ENCODE results near the gene AWAT2.

AWAT2 gene, protein sequence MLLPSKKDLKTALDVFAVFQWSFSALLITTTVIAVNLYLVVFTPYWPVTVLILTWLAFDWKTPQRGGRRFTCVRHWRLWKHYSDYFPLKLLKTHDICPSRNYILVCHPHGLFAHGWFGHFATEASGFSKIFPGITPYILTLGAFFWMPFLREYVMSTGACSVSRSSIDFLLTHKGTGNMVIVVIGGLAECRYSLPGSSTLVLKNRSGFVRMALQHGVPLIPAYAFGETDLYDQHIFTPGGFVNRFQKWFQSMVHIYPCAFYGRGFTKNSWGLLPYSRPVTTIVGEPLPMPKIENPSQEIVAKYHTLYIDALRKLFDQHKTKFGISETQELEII

DNA sequence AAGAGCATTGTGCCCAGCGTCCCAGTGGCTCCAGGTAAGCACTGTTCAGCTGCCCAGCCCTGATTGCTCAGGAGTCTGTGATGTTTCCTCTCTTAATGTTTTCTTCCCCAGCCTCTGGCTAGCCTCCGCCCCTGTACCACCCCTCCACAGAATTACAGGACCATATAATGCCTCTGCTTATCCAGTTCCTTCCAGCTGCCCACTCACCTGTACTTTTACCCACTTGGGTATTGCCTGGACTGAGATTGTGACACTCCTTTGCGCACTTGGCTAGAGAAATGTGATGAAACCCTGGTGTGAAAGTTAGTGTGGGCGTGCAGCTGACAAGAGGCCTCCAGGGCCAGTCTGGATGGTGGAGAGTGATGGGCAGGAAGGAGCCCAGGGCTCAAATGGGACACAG, at the start of gene AWAT2:
Gene AWAT2 (minus strand): TSS at position 14 of the 400 bp plus-strand sequence. CDS start 6 bp downstream, at position 8.
- no peak for DNase-seq

DNA sequence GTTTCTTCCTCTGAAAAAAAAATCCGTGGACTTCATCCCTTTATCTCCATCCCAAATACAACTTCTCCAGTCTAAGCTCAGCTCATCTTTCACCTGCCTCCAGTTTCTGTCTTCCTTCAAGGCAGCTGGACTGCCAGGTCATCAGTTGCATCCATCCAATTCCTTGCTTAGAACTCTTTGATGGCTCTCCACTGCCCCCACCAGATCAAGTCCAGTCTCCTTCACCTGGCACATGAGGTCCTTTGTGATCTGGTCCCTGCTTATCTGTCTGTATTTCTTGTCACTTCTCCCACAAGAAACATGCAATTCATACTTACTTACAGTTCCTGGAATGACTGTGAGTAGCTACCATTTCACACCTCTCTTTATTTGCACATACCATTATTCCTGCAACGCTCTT, 46.3 kb upstream of the AWAT2 start:
- peak; percentile 20 for DNase-seq

DNA sequence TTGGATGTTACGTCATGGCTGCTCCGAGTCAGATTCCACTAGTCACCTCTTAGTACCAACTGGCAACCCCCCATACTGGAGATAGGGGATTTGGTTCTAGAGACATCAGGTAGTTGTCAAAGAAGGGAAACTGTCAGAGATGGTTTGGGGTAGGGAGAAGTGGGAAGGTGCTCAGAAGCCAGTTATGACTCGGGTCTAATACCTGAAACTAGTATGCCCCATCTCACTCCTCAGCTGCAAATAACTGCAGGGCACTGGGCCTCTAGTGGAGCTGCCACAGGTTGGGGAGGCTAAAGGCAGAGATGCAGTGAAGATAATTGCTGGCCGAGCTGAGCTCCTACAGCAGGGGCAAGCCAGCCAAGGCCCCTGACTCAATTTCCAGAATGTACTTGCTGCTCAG, 42.5 kb upstream of the AWAT2 start:
- no peak for DNase-seq

- DNase-seq = no peak
These were observed 40.0 kb upstream of the AWAT2 start for GRCh38 chrX:70089604-70090297.

DNA sequence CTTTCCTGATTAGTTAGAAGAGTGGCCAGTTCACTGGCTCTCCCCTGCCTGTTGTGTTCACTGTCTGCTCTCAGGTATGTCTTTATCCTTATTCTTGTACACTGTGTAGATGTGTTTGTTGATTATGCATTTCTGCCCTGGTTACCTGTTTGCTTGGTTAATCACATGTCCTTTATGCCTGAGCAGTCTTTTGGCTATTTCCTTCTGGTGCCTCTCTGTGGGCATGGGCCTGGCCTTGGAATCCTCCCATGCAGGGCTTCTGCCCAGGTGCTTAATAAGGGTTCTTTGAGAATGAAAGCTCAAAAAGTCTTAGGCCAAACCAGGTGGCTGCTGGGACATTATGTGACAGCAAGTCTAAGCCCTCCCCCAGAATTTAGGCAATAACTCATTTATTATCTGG, 39.0 kb upstream of the AWAT2 start:
- no peak for DNase-seq

- peak; percentile 79 for DNase-seq
These were observed 38.3 kb upstream of the AWAT2 start for GRCh38 chrX:70087857-70088630.

DNA sequence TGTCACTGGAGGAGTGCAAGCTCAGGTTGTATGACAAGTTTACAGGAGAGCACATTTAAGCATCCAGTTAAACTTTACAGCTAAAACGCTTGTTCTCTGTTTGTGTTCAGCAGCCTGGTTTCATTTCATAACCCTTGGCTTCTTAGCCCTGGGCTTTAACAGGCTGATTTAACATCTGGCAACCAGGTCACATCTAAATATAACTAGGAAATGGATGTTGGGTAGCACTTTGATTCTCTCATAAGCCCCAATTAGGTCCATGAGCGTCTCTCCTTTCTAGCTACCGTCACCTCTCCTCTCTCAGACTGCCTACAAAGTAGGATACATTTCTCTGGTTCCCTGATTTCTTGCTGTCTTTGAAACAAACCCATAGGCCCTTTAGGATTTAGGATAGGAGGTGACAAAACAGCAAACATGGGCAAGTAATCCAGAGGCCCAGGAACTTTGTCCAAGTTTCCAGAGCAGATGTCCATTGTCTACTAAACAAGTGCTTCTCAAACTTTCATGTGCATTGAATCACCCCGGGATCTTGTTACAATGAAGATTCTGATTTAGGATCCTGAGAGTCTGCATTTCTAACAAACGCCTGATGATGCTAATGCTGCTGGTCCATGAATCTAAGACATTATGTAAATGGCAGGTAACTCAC, 35.0 kb upstream of the AWAT2 start:
- no peak for DNase-seq

DNA sequence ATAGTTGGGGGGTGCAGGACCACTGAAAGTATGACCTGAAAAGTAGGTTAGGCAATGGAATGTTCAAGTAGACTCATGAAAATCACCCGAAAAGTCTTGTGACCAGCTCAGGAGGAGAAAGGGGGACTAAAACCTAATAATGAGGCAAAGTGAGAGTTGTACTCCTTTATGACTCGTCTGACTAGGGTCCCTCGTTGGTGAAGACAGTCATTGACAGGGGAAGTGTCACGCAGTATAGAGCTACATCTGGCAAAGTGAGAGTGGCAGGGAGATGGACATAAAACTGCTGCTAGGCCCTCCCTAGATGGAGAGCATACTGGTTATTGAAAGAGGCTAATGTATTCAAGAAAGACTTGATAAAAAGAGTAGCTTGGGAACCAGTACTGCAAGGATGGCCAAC, 33.0 kb upstream of the AWAT2 start:
- no peak for DNase-seq

DNA sequence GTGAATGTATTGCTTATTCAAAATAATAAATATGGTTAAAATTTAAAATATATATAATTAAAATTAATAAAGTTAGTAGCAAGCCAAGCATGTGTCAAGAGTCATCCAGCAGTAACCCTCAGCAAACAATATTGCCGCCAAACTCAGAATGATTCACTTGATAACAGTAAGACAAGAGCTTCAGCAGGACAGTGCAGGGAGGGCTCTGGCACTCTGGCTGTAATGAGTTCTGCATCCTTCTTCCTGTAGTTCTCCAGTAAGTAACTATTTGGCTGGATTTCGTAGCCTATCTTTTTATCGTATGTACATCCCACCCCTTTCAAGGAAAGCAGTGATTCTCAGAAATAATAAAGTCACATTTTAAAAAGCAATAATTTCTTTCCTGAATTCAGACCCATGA, 30.1 kb upstream of the AWAT2 start:
- DNase-seq = no peak

GRCh38 chrX:70079297-70079696, 29.6 kb upstream of the AWAT2 start:
- DNase-seq = no peak

DNA sequence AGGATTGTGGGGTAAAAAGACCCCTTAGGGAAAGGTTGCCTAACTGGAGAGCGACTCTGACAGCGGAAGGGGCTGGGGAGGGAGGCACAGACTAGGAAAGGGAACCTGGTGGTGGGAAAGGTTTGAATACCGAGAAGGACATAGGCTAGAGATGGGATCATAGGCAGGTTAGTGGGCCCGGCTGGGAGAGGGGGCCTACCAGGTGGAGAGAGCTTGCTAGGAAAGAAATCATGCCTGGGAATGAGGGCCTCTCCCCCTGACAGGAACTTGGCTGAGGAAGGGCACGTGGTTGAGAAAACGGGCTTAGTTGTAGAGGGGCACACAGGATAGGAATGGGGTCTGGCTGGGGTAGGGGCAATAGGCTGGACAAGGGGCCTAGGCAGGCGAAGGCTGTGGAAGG, 16.9 kb upstream of the AWAT2 start:
- DNase-seq = no peak

GRCh38 chrX:70062961-70063550, 13.3 kb upstream of the AWAT2 start:
- no peak for DNase-seq

- no peak for DNase-seq
These were observed 12.3 kb upstream of the AWAT2 start, which contains the start of gene OTUD6A for GRCh38 chrX:70062076-70062475. Gene OTUD6A, plus strand, starts transcription at chrX:70062457. Its CDS starts 68 bp downstream, at chrX:70062525.

- no peak for DNase-seq
These were observed 4.7 kb upstream of the AWAT2 start for GRCh38 chrX:70054391-70054790.

- no peak for DNase-seq
These were observed 3.3 kb upstream of the AWAT2 start for GRCh38 chrX:70052895-70053615.

DNA sequence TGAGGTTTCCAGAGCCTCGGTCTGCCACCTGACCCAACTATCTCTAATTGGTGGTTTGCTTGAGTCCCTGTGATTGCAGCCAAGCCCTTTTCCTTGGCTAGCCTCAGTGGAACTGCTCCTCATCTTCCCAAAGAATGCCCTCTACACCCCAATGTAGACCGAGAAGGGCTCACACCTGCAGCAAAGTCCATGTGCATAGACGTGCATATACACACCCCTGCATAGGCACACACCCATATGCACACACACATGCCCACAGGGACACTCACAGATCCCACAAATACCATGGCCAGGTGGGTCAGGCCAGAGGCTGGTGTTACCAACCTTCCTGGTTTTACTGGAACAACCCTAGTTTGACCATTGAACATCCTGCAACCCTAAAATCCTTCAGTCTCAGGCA, 332 bp downstream of the AWAT2 start:
- no peak for DNase-seq

DNA sequence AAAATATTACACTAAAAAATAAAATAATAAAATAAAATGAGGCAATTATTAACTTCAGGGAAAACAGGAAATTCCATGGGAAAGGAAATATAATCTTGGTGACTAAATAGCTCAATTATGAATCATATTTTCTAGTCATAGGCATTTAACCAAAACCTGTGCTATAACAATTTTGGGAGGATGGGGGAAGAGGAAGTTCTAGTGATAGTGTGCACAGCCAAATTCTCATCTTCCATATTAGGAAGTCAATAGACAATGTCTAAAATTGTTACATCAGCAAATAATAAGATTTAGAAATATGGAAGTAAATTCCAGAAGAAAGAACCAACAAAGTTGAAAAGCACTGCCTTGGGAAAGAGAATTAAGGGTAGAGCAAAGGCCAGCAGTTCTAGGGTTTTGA, 2.8 kb downstream of the AWAT2 start:
- DNase-seq = no peak

- no peak for DNase-seq
These were observed 5.0 kb downstream of the AWAT2 start for GRCh38 chrX:70044541-70045245.

GRCh38 chrX:70043685-70044084, 6.1 kb downstream of the AWAT2 start:
- DNase-seq = no peak

- DNase-seq = no peak
These were observed 7.1 kb downstream of the AWAT2 start for GRCh38 chrX:70042399-70043371.

Data from hematopoietic multipotent progenitor cell treated with erythropoietin and hydrocortisone succinate and interleukin-3 and kit ligand, for 8 days (in vitro differentiated cells).